Stomach smooth muscle (tissue), 2 donors: Measurements from ENCODE around the gene SLX4IP.

Experiments
- H3K27ac ChIP-seq: one replicate; pipeline ENCODE4 v1.7.0; 2013; ENCODE audit warnings: mild to moderate bottlenecking, low read length, inconsistent platforms
- H3K27me3 ChIP-seq, 2 donors: one replicate each; pipeline ENCODE4 v1.7.0; 2013; ENCODE audit warnings: low read length in 2 of 2; ENCODE audit not compliant: insufficient read depth in 2 of 2, control insufficient read depth in 1 of 2
- H3K36me3 ChIP-seq, 2 donors: one replicate each; pipeline ENCODE4 v1.7.0; 2013; ENCODE audit warnings: low read length in 2 of 2; ENCODE audit not compliant: control insufficient read depth in 2 of 2, insufficient read depth in 2 of 2
- H3K4me1 ChIP-seq: one replicate; pipeline ENCODE4 v1.7.0; 2013; ENCODE audit warnings: low read length; ENCODE audit not compliant: control insufficient read depth, insufficient read depth
- H3K4me3 ChIP-seq, 2 donors: one replicate each; pipeline ENCODE4 v1.7.0; 2013; ENCODE audit warnings: low read length in 2 of 2
- H3K9ac ChIP-seq, 2 donors: one replicate each; pipeline ENCODE4 v1.7.0; 2013; ENCODE audit warnings: low read length in 2 of 2, mild to moderate bottlenecking in 1 of 2
- H3K9me3 ChIP-seq, 2 donors: one replicate each; pipeline ENCODE4 v1.7.0; 2013; ENCODE audit warnings: low read length in 2 of 2; ENCODE audit not compliant: control insufficient read depth in 2 of 2
- donor health status: healthy.
- donor health status: Pancreatic carcinoma.

The SLX4IP gene

GRCh38 chr20:10481676-10482075, 46.6 kb downstream of the SLX4IP start:
- no peaks in the 10 kb centered on the region for H3K4me1 ChIP-seq
- H3K27me3 ChIP-seq = no peaks in the 10 kb centered on the region
- H3K36me3 ChIP-seq = no peaks in the 10 kb centered on the region
- H3K9me3 ChIP-seq = no peaks in the 10 kb centered on the region
- H3K9ac ChIP-seq = no peak overlapping the region
- no peak overlapping the region for H3K27ac ChIP-seq
- no peak overlapping the region for H3K4me3 ChIP-seq

GRCh38 chr20:10483691-10484090, 48.6 kb downstream of the SLX4IP start:
- Histone ChIP-seq H3K27ac (no peak overlapping the region), H3K27me3 (no peaks in the 10 kb centered on the region), H3K9ac (no peak overlapping the region), H3K4me3 (no peak overlapping the region), H3K36me3 (no peaks in the 10 kb centered on the region), H3K9me3 (no peaks in the 10 kb centered on the region), H3K4me1 (no peaks in the 10 kb centered on the region)

- no peak overlapping the region for H3K27ac ChIP-seq
Observed at GRCh38 chr20:10487142-10488136, 52.3 kb downstream of the SLX4IP start.

GRCh38 chr20:10488534-10488933, 53.4 kb downstream of the SLX4IP start:
- no peak overlapping the region for H3K27ac ChIP-seq
- H3K9ac ChIP-seq = no peak overlapping the region
- H3K36me3 ChIP-seq = no peaks in the 10 kb centered on the region
- H3K4me3 ChIP-seq = no peak overlapping the region
- H3K27me3 ChIP-seq = no peaks in the 10 kb centered on the region
- no peaks in the 10 kb centered on the region for H3K4me1 ChIP-seq
- no peaks in the 10 kb centered on the region for H3K9me3 ChIP-seq

More at GRCh38 chr20:10487142-10488136, 52.3 kb downstream of the SLX4IP start:
- Histone ChIP-seq H3K4me1 (no peaks in the 10 kb centered on the region), H3K27me3 (no peaks in the 10 kb centered on the region), H3K4me3 (no peak overlapping the region), H3K9ac (no peak overlapping the region), H3K36me3 (no peaks in the 10 kb centered on the region), H3K9me3 (no peaks in the 10 kb centered on the region)

GRCh38 chr20:10489853-10490252, 54.7 kb downstream of the SLX4IP start:
- H3K27me3 ChIP-seq = no peaks in the 10 kb centered on the region
- no peaks in the 10 kb centered on the region for H3K9me3 ChIP-seq
- H3K9ac ChIP-seq = no peak overlapping the region
- no peaks in the 10 kb centered on the region for H3K4me1 ChIP-seq
- H3K27ac ChIP-seq = no peak overlapping the region
- no peak overlapping the region for H3K4me3 ChIP-seq
- H3K36me3 ChIP-seq = no peaks in the 10 kb centered on the region

- no peaks in the 10 kb centered on the region for H3K4me1 ChIP-seq
- no peak overlapping the region for H3K27ac ChIP-seq
- no peaks in the 10 kb centered on the region for H3K36me3 ChIP-seq
- no peaks in the 10 kb centered on the region for H3K9me3 ChIP-seq
- H3K27me3 ChIP-seq = no peaks in the 10 kb centered on the region
- H3K4me3 ChIP-seq = no peak overlapping the region
- H3K9ac ChIP-seq = no peak overlapping the region
Observed at GRCh38 chr20:10490257-10490656, 55.2 kb downstream of the SLX4IP start.

GRCh38 chr20:10490706-10491105, 55.6 kb downstream of the SLX4IP start:
- Histone ChIP-seq H3K9ac (no peak overlapping the region), H3K36me3 (no peaks in the 10 kb centered on the region), H3K9me3 (no peaks in the 10 kb centered on the region), H3K27me3 (no peaks in the 10 kb centered on the region), H3K27ac (no peak overlapping the region), H3K4me3 (no peak overlapping the region), H3K4me1 (no peaks in the 10 kb centered on the region)

GRCh38 chr20:10492065-10492464, 57.0 kb downstream of the SLX4IP start:
- no peak overlapping the region for H3K27ac ChIP-seq
- no peaks in the 10 kb centered on the region for H3K27me3 ChIP-seq
- H3K36me3 ChIP-seq = no peaks in the 10 kb centered on the region
- H3K4me3 ChIP-seq = no peak overlapping the region
- no peaks in the 10 kb centered on the region for H3K9me3 ChIP-seq
- no peak overlapping the region for H3K9ac ChIP-seq
- no peaks in the 10 kb centered on the region for H3K4me1 ChIP-seq

GRCh38 chr20:10492844-10493243, 57.7 kb downstream of the SLX4IP start:
- H3K27ac ChIP-seq = no peak overlapping the region
- no peaks in the 10 kb centered on the region for H3K9me3 ChIP-seq
- H3K4me3 ChIP-seq = no peak overlapping the region
- H3K4me1 ChIP-seq = no peaks in the 10 kb centered on the region
- no peaks in the 10 kb centered on the region for H3K36me3 ChIP-seq
- H3K9ac ChIP-seq = no peak overlapping the region
- no peaks in the 10 kb centered on the region for H3K27me3 ChIP-seq

- no peaks in the 10 kb centered on the region for H3K9me3 ChIP-seq
- H3K4me1 ChIP-seq = no peaks in the 10 kb centered on the region
- H3K36me3 ChIP-seq = no peaks in the 10 kb centered on the region
- no peak overlapping the region for H3K27ac ChIP-seq
- H3K27me3 ChIP-seq = no peaks in the 10 kb centered on the region
- H3K4me3 ChIP-seq = no peak overlapping the region
- H3K9ac ChIP-seq = no peak overlapping the region
Observed at GRCh38 chr20:10495173-10495572, 60.1 kb downstream of the SLX4IP start.

GRCh38 chr20:10496465-10496864, 61.4 kb downstream of the SLX4IP start:
- H3K9ac ChIP-seq = no peak overlapping the region
- no peaks in the 10 kb centered on the region for H3K4me1 ChIP-seq
- no peaks in the 10 kb centered on the region for H3K27me3 ChIP-seq
- no peak overlapping the region for H3K4me3 ChIP-seq
- H3K9me3 ChIP-seq = no peaks in the 10 kb centered on the region
- no peak overlapping the region for H3K27ac ChIP-seq
- H3K36me3 ChIP-seq = no peaks in the 10 kb centered on the region
